NB4 (cell line): Measurements from ENCODE around the gene ELF1.

ENCODE experiments used
- DNase-seq: peaks from one replicate; pipeline ENCODE4 v3.0.0; 2010; ENCODE audit warnings: low read depth
- H3K4me3 ChIP-seq: one replicate; pipeline ENCODE4 v1.5.1; 2011; ENCODE audit warnings: mild to moderate bottlenecking, low read depth, low read length, moderate library complexity
- MAX ChIP-seq: IDR thresholded peaks from 2 replicates; pipeline ENCODE4 v1.6.1; 2011; ENCODE audit warnings: low read depth, low read length
- MYC ChIP-seq: IDR thresholded peaks from 2 replicates; pipeline ENCODE4 v1.6.1; 2011; ENCODE audit warnings: low read depth, low read length
- POLR2A ChIP-seq: IDR thresholded peaks from 2 replicates; pipeline ENCODE4 v1.6.1; 2011; ENCODE audit warnings: mild to moderate bottlenecking; ENCODE audit not compliant: insufficient read length; ENCODE audit errors: extremely low read depth
- TF ChIP-seq, protein P1 (sequence below): IDR thresholded peaks from one replicate; pipeline ENCODE4 v1.5.1; 2012; ENCODE audit warnings: low read depth, low read length

The ELF1 gene

DNA sequence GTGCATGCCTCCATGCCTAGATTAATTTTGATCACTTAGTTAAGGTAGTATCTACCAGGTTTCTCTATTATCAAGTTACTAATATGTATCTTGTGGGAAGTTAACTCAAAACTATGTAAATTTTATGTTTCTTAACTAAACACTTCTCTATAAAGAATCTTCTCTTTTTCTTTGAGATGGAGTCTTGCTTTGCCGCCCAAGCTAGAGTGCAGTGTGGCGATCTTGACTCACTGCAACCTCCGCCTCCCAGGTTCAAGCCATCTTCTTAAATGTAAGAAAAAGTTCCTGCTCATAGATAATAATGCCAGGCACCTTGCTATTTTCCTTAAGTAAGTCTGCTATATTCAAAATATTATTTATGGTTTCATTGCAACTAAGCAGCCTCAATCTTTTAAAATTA, 58.4 kb downstream of the ELF1 start:
- peak; percentile 46 for DNase-seq
- H3K4me3 ChIP-seq = peak overlapping the region; percentile 16
- TF ChIP-seq POLR2A (no peak), MAX (no peak), MYC (no peak)
- TF ChIP-seq, protein P1, sequence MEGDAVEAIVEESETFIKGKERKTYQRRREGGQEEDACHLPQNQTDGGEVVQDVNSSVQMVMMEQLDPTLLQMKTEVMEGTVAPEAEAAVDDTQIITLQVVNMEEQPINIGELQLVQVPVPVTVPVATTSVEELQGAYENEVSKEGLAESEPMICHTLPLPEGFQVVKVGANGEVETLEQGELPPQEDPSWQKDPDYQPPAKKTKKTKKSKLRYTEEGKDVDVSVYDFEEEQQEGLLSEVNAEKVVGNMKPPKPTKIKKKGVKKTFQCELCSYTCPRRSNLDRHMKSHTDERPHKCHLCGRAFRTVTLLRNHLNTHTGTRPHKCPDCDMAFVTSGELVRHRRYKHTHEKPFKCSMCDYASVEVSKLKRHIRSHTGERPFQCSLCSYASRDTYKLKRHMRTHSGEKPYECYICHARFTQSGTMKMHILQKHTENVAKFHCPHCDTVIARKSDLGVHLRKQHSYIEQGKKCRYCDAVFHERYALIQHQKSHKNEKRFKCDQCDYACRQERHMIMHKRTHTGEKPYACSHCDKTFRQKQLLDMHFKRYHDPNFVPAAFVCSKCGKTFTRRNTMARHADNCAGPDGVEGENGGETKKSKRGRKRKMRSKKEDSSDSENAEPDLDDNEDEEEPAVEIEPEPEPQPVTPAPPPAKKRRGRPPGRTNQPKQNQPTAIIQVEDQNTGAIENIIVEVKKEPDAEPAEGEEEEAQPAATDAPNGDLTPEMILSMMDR = no peak

- no peak overlapping the region for H3K4me3 ChIP-seq
- DNase-seq = no peak
- TF ChIP-seq MYC (no peak), MAX (no peak), POLR2A (no peak)
- TF ChIP-seq, protein P1 = no peak
Observed at GRCh38 chr13:40958655-40959054, 60.5 kb downstream of the ELF1 start.

- no peak overlapping the region for H3K4me3 ChIP-seq
- no peak for TF ChIP-seq MYC
- TF ChIP-seq POLR2A = no peak
- TF ChIP-seq MAX = no peak
- TF ChIP-seq, protein P1 = no peak
- DNase-seq = no peak
Observed at GRCh38 chr13:40946485-40946884, 72.6 kb downstream of the ELF1 start.

DNA sequence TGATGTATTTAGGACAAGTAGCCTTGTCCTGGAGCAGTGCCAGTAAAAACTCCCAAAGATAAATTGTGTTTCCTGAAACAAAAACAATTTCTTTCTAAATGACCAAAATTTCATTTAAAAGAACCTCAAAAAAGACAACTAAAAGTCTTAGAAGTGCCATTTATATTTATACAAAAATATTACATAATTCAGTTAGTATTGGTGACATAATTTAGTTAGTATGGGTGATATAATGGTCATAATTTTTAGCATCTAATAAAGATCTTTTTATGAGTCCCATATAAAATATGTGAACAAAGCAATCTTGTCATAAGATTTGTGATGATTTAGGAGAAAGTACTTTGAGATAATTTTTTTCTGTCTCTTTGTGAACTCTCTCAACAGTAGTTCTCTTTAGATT, 76.0 kb downstream of the ELF1 start:
- no peak overlapping the region for H3K4me3 ChIP-seq
- DNase-seq = no peak
- TF ChIP-seq, protein P1 = no peak
- no peak for TF ChIP-seq POLR2A
- no peak for TF ChIP-seq MAX
- TF ChIP-seq MYC = no peak

- H3K4me3 ChIP-seq = no peak overlapping the region
- DNase-seq = no peak
Observed at GRCh38 chr13:40941581-40941980, 77.5 kb downstream of the ELF1 start.

More at GRCh38 chr13:40941581-40941980, 77.5 kb downstream of the ELF1 start:
- no peak for TF ChIP-seq MAX
- no peak for TF ChIP-seq POLR2A
- TF ChIP-seq, protein P1 = no peak
- no peak for TF ChIP-seq MYC
